K562 (cell line): Measurements from ENCODE around the gene DTNB. TPM values are rescaled to one million over a fixed set of nuclear protein-coding genes. Genes with fewer than 3 reads are reported as not detected.

ENCODE experiments used
- ATAC-seq: fragments of 200-7000 bp; cut with Tn5 transposase; 3 replicates; pipeline ENCODE4 v1.9.1; 2020; ENCODE audit warnings: moderate library complexity
- BruUV-seq: library from RNA; stranded (reverse); fragments of 400-500 nt; replicated peaks from 2 replicates; lab custom pipeline; 2021; lab: Mats Ljungman, UMichigan
- CTCF ChIA-PET: fragments of 300-600 bp; formaldehyde crosslinking; extraction: SDS; loops from one replicate; lab custom pipeline; 2021; ENCODE audit warnings: low intra/inter-chr PET ratio; lab: Yijun Ruan, JAX
- POLR2A ChIA-PET: fragments of 300-600, 350-650 bp; sonication (Branson Sonifier 250); formaldehyde crosslinking; extraction: SDS; loops from one replicate; lab custom pipeline; 2021; ENCODE audit warnings: antibody characterized with exemption, inconsistent platforms; lab: Yijun Ruan, JAX
- DNase-seq, 4 experiments: peaks; one replicate each; pipeline versions ENCODE4 v3.0.0 to v3.0.0-alpha.2; 2011 to 2018; ENCODE audit warnings: low spot score in 3 of 4, mixed read lengths in 3 of 4; ENCODE audit errors: extremely low read depth in 1 of 4
- FAIRE-seq: peaks from 2 replicates; lab custom pipeline; 2011; peaks lifted over from hg19 to GRCh38; lab: Jason Lieb, UNC
- H2AFZ ChIP-seq: 2 replicates; pipeline ENCODE4 v1.6.0; 2011; ENCODE audit warnings: low read depth, low read length, control low read depth, inconsistent platforms
- H3K27ac ChIP-seq: fragments of 200-600 bp; 3 replicates; pipeline ENCODE4 v1.8.0; 2011; ENCODE audit warnings: low read depth, mild to moderate bottlenecking, control low read depth, inconsistent platforms, low read length, moderate library complexity, mixed read lengths; ENCODE audit errors: extremely low read depth
- H3K27me3 ChIP-seq, 2 experiments: fragments of 300-600 bp in 1 of 2; 2 replicates in 1 of 2; 3 replicates in 1 of 2; pipeline versions ENCODE4 v1.6.0 to v1.8.0; 2011; ENCODE audit warnings: inconsistent platforms in 2 of 2, low read length in 2 of 2, mild to moderate bottlenecking in 1 of 2, mixed read lengths in 1 of 2, moderate library complexity in 1 of 2; ENCODE audit not compliant: control insufficient read depth in 2 of 2, insufficient read depth in 2 of 2
- H3K36me3 ChIP-seq: fragments of 300-600 bp; 3 replicates; pipeline ENCODE4 v1.8.0; 2011; ENCODE audit warnings: mild to moderate bottlenecking, low read length, inconsistent platforms; ENCODE audit not compliant: control insufficient read depth, insufficient read depth
- H3K4me1 ChIP-seq, 2 experiments: fragments of 200-600 bp in 1 of 2; replicated peaks in 1 of 2; 2 replicates in 1 of 2; 3 replicates in 1 of 2; pipeline versions ENCODE4 v1.5.1 to v1.8.0; 2011; ENCODE audit warnings: inconsistent platforms in 2 of 2, low read length in 2 of 2, mild to moderate bottlenecking in 1 of 2, mixed read lengths in 1 of 2, moderate library complexity in 1 of 2; ENCODE audit not compliant: control insufficient read depth in 2 of 2, insufficient read depth in 2 of 2
- H3K4me2 ChIP-seq: 2 replicates; pipeline ENCODE4 v1.6.1; 2011; ENCODE audit warnings: low read length, control low read depth, inconsistent platforms, mixed read lengths; ENCODE audit not compliant: insufficient read depth
- H3K4me3 ChIP-seq: fragments of 200-600 bp; sonication (generic), shearing (Covaris generic); 2 replicates; pipeline ENCODE4 v1.5.1; 2016; ENCODE audit warnings: control low read depth, inconsistent platforms
- H3K79me2 ChIP-seq: fragments of 200-600 bp; 3 replicates; pipeline ENCODE4 v1.8.0; 2011; ENCODE audit warnings: low read length, inconsistent platforms; ENCODE audit not compliant: control insufficient read depth, insufficient read depth
- H3K9ac ChIP-seq, 2 experiments: 2 replicates each; pipeline versions ENCODE4 v1.6.0 to v1.6.1; 2011; ENCODE audit warnings: low read depth in 2 of 2, low read length in 2 of 2, control low read depth in 1 of 2, inconsistent platforms in 1 of 2, mild to moderate bottlenecking in 1 of 2, mixed read lengths in 1 of 2; ENCODE audit not compliant: insufficient read depth in 1 of 2
- H3K9me1 ChIP-seq: one replicate; pipeline ENCODE4 v1.6.0; 2011; ENCODE audit warnings: inconsistent platforms, mild to moderate bottlenecking, low read length, moderate library complexity; ENCODE audit not compliant: control insufficient read depth, insufficient read depth
- H3K9me3 ChIP-seq: replicated peaks from 2 replicates; pipeline ENCODE4 v1.5.1; 2011; ENCODE audit warnings: low read depth, low read length, inconsistent platforms; ENCODE audit not compliant: control insufficient read depth, insufficient read depth
- H4K20me1 ChIP-seq: replicated peaks from 2 replicates; pipeline ENCODE4 v1.6.1; 2011; ENCODE audit warnings: low read length, inconsistent platforms, mixed read lengths; ENCODE audit not compliant: control insufficient read depth, insufficient read depth
- CHD2 ChIP-seq: IDR thresholded peaks from 2 replicates; pipeline ENCODE4 v1.6.1; 2011; ENCODE audit warnings: low read depth, low read length
- ELK3 ChIP-seq: fragments of 450-650 bp; formaldehyde crosslinking; IDR thresholded peaks from 2 replicates; pipeline ENCODE4 v1.4.0; 2020; ENCODE audit warnings: mild to moderate bottlenecking
- MAFG ChIP-seq: fragments of 450-650 bp; conservative IDR thresholded peaks from 2 replicates; pipeline ENCODE4 v1.6.1; 2016; ENCODE audit warnings: missing genetic modification characterization, missing compliant biosample characterization
- MEF2D ChIP-seq: conservative IDR thresholded peaks from 2 replicates; pipeline ENCODE4 v1.6.1; 2016; ENCODE audit warnings: low read depth, missing genetic modification characterization, missing compliant biosample characterization
- SP1 ChIP-seq: sonication (generic); formaldehyde crosslinking; IDR thresholded peaks from 2 replicates; pipeline ENCODE4 v1.8.1; 2022; ENCODE audit warnings: mild to moderate bottlenecking, missing genetic modification reagents
- UBTF ChIP-seq, 2 experiments: IDR thresholded peaks; 2 replicates each; pipeline ENCODE4 v1.6.1; 2012; ENCODE audit warnings: improper control_type of control experiment in 2 of 2, low read depth in 2 of 2, low read length in 2 of 2, borderline replicate concordance in 1 of 2
- ZNF133 ChIP-seq: fragments of 250-450 bp; sonication (Bioruptor Pico); IDR thresholded peaks from 2 replicates; pipeline ENCODE4 v1.4.0; 2020; ENCODE audit warnings: mild to moderate bottlenecking
- ZNF354B ChIP-seq: fragments of 250-450 bp; sonication (Bioruptor Pico); IDR thresholded peaks from 2 replicates; pipeline ENCODE4 v1.4.0; 2020
- WGBS: fragments of 100-300 bp; shearing (Covaris generic); methylation state at CpG from one replicate; pipeline ENCODE4 v1.1.6; 2016; ENCODE audit warnings: low coverage, mixed read lengths; ENCODE audit not compliant: insufficient coverage; ENCODE audit errors: missing lambda C conversion rate; 5-methylcytosine and 5-hydroxymethylcytosine counted together
- in situ Hi-C: fragments of 300-500 bp; cut with MboI; formaldehyde crosslinking; loops from 4 replicates; pipeline ENCODE4 v1.15.0; 2018; ENCODE audit warnings: inconsistent platforms, mixed read lengths
- intact Hi-C: fragments of 100-400 bp; cut with micrococcal nuclease; formaldehyde crosslinking; loops from 2 replicates; pipeline ENCODE4 v1.14.2; 2022
- polyA plus RNA-seq, 8 experiments: library from polyadenylated mRNA; depleted of rRNA in 4 of 8; stranded (reverse) in 5 of 8; unstranded in 3 of 8; fragments of >200 nt; fragmentation: Nextera tagmentation in 2 of 8; fragmentation: Illumina TruSeq in 1 of 8; extraction: Ambion mirVana in 2 of 8; extraction: Trizol in 1 of 8; gene quantifications; 2 replicates each; pipeline versions ENCODE4 v1.2.1 to v1.2.3, GENCODE V29; 2011 to 2014; ENCODE audit warnings: inconsistent platforms in 1 of 8, missing spikeins in 1 of 8
- total RNA-seq, 7 experiments: library from RNA; depleted of rRNA in 6 of 7; stranded (reverse); fragments of >200 nt in 6 of 7; fragmentation: Illumina TruSeq in 2 of 7; extraction: Trizol in 2 of 7; gene quantifications; 2 replicates each; pipeline versions ENCODE4 v1.2.1 to v1.2.3, GENCODE V29; 2011 to 2021; ENCODE audit warnings: low replicate concordance in 1 of 7

DTNB gene
- total and polyA plus RNA-seq, 9 of the 15 experiments (the other 6 are each of a cell fraction or from before 2014, with no cell fraction given), result 0.18 to 2.0 (median 0.77) TPM; not detected in 2

GRCh38 chr2:25334482-25334881 lies 338.9 kb downstream of the DTNB start:
- POLR2A ChIA-PET, result no interaction called here
- TF ChIP-seq ZNF354B (CRISPR knock-in tag) (no peak), CHD2 (no peak), MEF2D (tag) (no peak), ZNF133 (no peak), ELK3 (CRISPR knock-in tag) (no peak), SP1 (no peak), MAFG (tag) (no peak), UBTF (IDR thresholded peaks at IDR 0.05; ENCODE audit: borderline replicate concordance in 1 of 2, low read depth in 2 of 2, low read length in 2 of 2) (no peak)
- H3K79me2 ChIP-seq, result no peaks in the 10 kb centered on the region
- CTCF ChIA-PET, result no interaction called here
- H3K27me3 ChIP-seq, result peaks cover 58 to 84% of the 10 kb centered on the region in 2 experiments
- intact Hi-C loops (no loop called here), in situ Hi-C loops (no loop called here)
- H3K4me1 ChIP-seq, result peaks cover 0 to 3% of the 10 kb centered on the region in 2 experiments; a peak in 1 of 5 replicates
- H3K27ac ChIP-seq, result no peak overlapping the region
- ATAC-seq, result no peak
- 11% methylated on average over 8 of the region's 8 CpGs for WGBS
- no peaks in the 10 kb centered on the region for H3K9me3 ChIP-seq
- BruUV-seq, result no TSS peak
- peaks cover 49% of the 10 kb centered on the region for H4K20me1 ChIP-seq
- no peaks in the 10 kb centered on the region for H3K36me3 ChIP-seq
- DNase-seq, result no peak
- H3K4me3 ChIP-seq, result no peak overlapping the region
- FAIRE-seq, result no peak
- peaks cover 3% of the 10 kb centered on the region for H3K9me1 ChIP-seq
- no peak overlapping the region for H3K4me2 ChIP-seq
- no peak overlapping the region for H2AFZ ChIP-seq
- H3K9ac ChIP-seq, result no peak overlapping the region
